CD4-positive, alpha-beta T cell (primary cell): Measurements from ENCODE around the gene FAM181A. TPM values are rescaled to one million over a fixed set of nuclear protein-coding genes. Genes with fewer than 3 reads are reported as not detected.

Source experiments
- ATAC-seq: fragments of 200-7000 bp; cut with Tn5 transposase; one replicate; pipeline ENCODE4 v1.10.0; 2022; ENCODE audit warnings: mild to moderate bottlenecking; ENCODE audit not compliant: poor library complexity
- CTCF ChIA-PET: fragments of 350-600 bp; sonication (Branson Sonifier 250); formaldehyde crosslinking; loops from one replicate; lab custom pipeline; 2021; ENCODE audit warnings: antibody characterized with exemption, inconsistent platforms; lab: Charles Lee
- POLR2A ChIA-PET: fragments of 350-600 bp; sonication (Branson Sonifier 250); formaldehyde crosslinking; loops from one replicate; lab custom pipeline; 2021; ENCODE audit warnings: antibody characterized with exemption, inconsistent platforms; lab: Charles Lee
- DNase-seq, 14 experiments: peaks; one replicate each; pipeline ENCODE4 v3.0.0-alpha.2; 2013 to 2020; ENCODE audit warnings: mixed read lengths in 2 of 14
- H3K27ac ChIP-seq, 2 donors: one replicate each; pipeline versions ENCODE4 v1.5.1 to v1.7.0; 2013; ENCODE audit warnings: low read length in 2 of 2, low read depth in 1 of 2, mild to moderate bottlenecking in 1 of 2
- H3K27me3 ChIP-seq, 2 experiments: 1 replicate in 1 of 2; 2 replicates in 1 of 2; pipeline versions ENCODE4 v1.6.1 to v1.7.0; 2013; ENCODE audit warnings: low read length in 2 of 2, control low read depth in 1 of 2, mild to moderate bottlenecking in 1 of 2, moderate library complexity in 1 of 2; ENCODE audit not compliant: insufficient read depth in 2 of 2, control insufficient read depth in 1 of 2
- H3K36me3 ChIP-seq: one replicate; pipeline ENCODE4 v1.6.1; 2013; ENCODE audit warnings: low read length, control low read depth; ENCODE audit not compliant: insufficient read depth
- H3K4me1 ChIP-seq: one replicate; pipeline ENCODE4 v1.6.1; 2013; ENCODE audit warnings: low read length, control low read depth; ENCODE audit not compliant: insufficient read depth
- H3K4me3 ChIP-seq: one replicate; pipeline ENCODE4 v1.5.1; 2013; ENCODE audit warnings: mild to moderate bottlenecking, low read length, moderate library complexity
- H3K9me3 ChIP-seq, 2 experiments: 1 replicate in 1 of 2; 2 replicates in 1 of 2; pipeline versions ENCODE4 v1.6.1 to v1.7.0; 2013; ENCODE audit warnings: low read length in 2 of 2, mild to moderate bottlenecking in 2 of 2, control low read depth in 1 of 2, moderate library complexity in 1 of 2; ENCODE audit not compliant: control insufficient read depth in 1 of 2, insufficient read depth in 1 of 2
- H3K27ac Mint-ChIP-seq: one replicate; pipeline ENCODE4 v1.8.0; 2020; ENCODE audit warnings: mixed read lengths
- H3K27me3 Mint-ChIP-seq: one replicate; pipeline ENCODE4 v1.8.0; 2021; ENCODE audit warnings: mixed read lengths
- H3K36me3 Mint-ChIP-seq: one replicate; pipeline ENCODE4 v1.8.0; 2021; ENCODE audit warnings: low read depth, mixed read lengths
- H3K4me1 Mint-ChIP-seq: one replicate; pipeline ENCODE4 v1.8.0; 2021; ENCODE audit warnings: low read depth, mixed read lengths
- H3K4me3 Mint-ChIP-seq: one replicate; pipeline ENCODE4 v1.8.0; 2020; ENCODE audit warnings: mild to moderate bottlenecking, mixed read lengths
- H3K9me3 Mint-ChIP-seq: one replicate; pipeline ENCODE4 v1.8.0; 2020; ENCODE audit warnings: mixed read lengths
- intact Hi-C, 2 experiments: fragments of 100-400 bp; cut with DNase I in 1 of 2; cut with micrococcal nuclease in 1 of 2; formaldehyde crosslinking; loops; one replicate each; pipeline versions ENCODE4 v1.15.1 to v1.9.0; 2023 to 2025; cut with DNase I, micrococcal nuclease
- total RNA-seq, 174 experiments: library from RNA in 2 of 174; stranded (reverse) in 2 of 174; gene quantifications; one replicate each; pipeline ENCODE4 v1.2.3 and lab custom pipeline; 2021 to 2026
- TF ChIP-seq, protein P1 (sequence below): fragments of 200-600 bp; IDR thresholded peaks from one replicate; pipeline ENCODE4 v1.8.0; 2022; ENCODE audit warnings: antibody characterized with exemption, mild to moderate bottlenecking

The FAM181A gene
- total RNA-seq, 2 experiments from 2014 or later: not detected

GRCh38 chr14:93971635-93972027 is 44.5 kb downstream of the FAM181A start:
- no peak for DNase-seq
- Mint-ChIP-seq H3K36me3 (peaks cover 2% of the 10 kb centered on the region), H3K27me3 (no peaks in the 10 kb centered on the region), H3K4me1 (peaks cover 43% of the 10 kb centered on the region), H3K9me3 (peaks cover 1% of the 10 kb centered on the region), H3K27ac (peak overlapping the region; percentile 28), H3K4me3 (peak overlapping the region; percentile 93)
- Histone ChIP-seq H3K4me3 (no peak overlapping the region), H3K9me3 (peaks cover 0 to 4% of the 10 kb centered on the region in 2 experiments), H3K36me3 (no peaks in the 10 kb centered on the region), H3K27ac (no peak overlapping the region), H3K4me1 (peaks cover 77% of the 10 kb centered on the region), H3K27me3 (no peaks in the 10 kb centered on the region)
- no peak for ATAC-seq
- ChIA-PET POLR2A (interaction anchor here (1.1 to 6.9 kb wide), 8 partner anchors 8 to 109 kb away, joined by 3 to 80 read pairs (median 4); partner anchors contain the start of gene DDX24), CTCF (interaction anchor here (1.0 to 10.3 kb wide), 6 partner anchors 11 to 158 kb away, joined by 3 to 163 read pairs (median 6); partner anchors contain the start of gene IFI27L2)
- TF ChIP-seq, protein P1, sequence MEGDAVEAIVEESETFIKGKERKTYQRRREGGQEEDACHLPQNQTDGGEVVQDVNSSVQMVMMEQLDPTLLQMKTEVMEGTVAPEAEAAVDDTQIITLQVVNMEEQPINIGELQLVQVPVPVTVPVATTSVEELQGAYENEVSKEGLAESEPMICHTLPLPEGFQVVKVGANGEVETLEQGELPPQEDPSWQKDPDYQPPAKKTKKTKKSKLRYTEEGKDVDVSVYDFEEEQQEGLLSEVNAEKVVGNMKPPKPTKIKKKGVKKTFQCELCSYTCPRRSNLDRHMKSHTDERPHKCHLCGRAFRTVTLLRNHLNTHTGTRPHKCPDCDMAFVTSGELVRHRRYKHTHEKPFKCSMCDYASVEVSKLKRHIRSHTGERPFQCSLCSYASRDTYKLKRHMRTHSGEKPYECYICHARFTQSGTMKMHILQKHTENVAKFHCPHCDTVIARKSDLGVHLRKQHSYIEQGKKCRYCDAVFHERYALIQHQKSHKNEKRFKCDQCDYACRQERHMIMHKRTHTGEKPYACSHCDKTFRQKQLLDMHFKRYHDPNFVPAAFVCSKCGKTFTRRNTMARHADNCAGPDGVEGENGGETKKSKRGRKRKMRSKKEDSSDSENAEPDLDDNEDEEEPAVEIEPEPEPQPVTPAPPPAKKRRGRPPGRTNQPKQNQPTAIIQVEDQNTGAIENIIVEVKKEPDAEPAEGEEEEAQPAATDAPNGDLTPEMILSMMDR: no peak
- intact Hi-C loops: loop anchor here (2.0 kb wide), 2 partner anchors 17 to 29 kb away; no protein-coding TSS in a partner anchor

DNA sequence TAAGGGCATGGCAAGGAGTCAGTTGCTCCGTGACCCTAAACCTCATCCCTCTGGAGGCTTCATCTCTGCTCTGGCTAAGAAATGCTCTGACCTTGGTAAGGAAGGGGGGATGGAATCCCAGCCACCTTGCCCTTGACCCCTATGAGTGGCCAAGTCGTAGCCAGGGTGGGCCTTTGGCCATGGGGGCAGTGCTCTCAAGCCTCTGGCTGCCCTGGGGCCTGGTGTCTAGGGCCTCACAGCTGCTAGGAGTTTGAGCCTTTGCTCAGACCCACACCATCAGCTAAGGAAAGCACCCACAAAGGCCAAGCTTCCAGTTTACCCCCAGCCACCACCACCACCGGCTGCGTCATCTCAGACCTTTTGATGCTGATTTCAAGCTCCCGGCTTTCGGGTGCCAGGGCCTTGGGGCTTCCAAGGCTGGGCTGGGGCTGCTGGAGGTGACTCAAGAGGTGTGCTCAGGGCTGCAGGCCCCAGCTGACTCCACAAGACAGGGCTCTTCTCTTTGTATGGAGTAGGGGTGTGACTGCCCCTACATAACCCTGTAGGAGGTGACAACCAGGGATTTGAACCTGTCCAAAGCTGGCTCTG is 45.6 kb downstream of the FAM181A start:
- peaks cover 4% of the 10 kb centered on the region for H3K9me3 Mint-ChIP-seq
- Histone ChIP-seq H3K27ac (no peak overlapping the region), H3K4me1 (peaks cover 77% of the 10 kb centered on the region), H3K36me3 (no peaks in the 10 kb centered on the region), H3K9me3 (peaks cover 7 to 13% of the 10 kb centered on the region in 2 experiments), H3K4me3 (no peak overlapping the region), H3K27me3 (no peaks in the 10 kb centered on the region)
- peaks cover 54% of the 10 kb centered on the region for H3K4me1 Mint-ChIP-seq
- DNase-seq (no peak), ATAC-seq (no peak)
- H3K4me3 Mint-ChIP-seq: peak overlapping the region; percentile 39
- ChIA-PET POLR2A (interaction anchor here (6.9 kb wide), 1 partner anchor 34 kb away, joined by 80 read pairs; no protein-coding TSS in a partner anchor), CTCF (interaction anchor here (10.3 kb wide), 1 partner anchor 32 kb away, joined by 163 read pairs; no protein-coding TSS in a partner anchor)
- H3K27ac Mint-ChIP-seq: no peak overlapping the region
- no peaks in the 10 kb centered on the region for H3K27me3 Mint-ChIP-seq
- peaks cover 5% of the 10 kb centered on the region for H3K36me3 Mint-ChIP-seq
- intact Hi-C loops: no loop called here
- TF ChIP-seq, protein P1: no peak

DNA sequence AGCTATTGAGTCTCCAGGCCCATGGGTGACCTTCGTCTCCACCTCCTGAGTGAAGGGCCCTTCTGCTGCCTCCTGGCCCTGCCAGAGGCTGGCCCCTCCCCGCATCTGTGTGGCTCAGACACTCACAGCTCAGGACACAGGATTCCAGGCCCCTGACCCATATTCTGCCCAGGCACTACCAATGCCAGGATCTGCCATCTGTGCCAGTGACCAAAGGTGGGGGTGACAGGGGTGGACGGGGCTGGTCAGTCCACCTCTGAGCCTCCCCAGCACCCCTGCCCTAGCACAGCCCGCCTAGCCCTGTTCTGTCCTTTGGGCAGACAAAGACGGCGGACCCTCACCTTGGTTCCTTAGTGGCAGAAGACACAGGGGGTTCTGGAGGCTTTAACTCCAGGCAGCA is 46.5 kb downstream of the FAM181A start:
- ChIA-PET CTCF (interaction anchor here (10.3 kb wide), 1 partner anchor 33 kb away, joined by 163 read pairs; no protein-coding TSS in a partner anchor), POLR2A (interaction anchor here (6.9 kb wide), 1 partner anchor 35 kb away, joined by 80 read pairs; no protein-coding TSS in a partner anchor)
- ATAC-seq: no peak
- Histone ChIP-seq H3K4me3 (no peak overlapping the region), H3K9me3 (peaks cover 12 to 19% of the 10 kb centered on the region in 2 experiments), H3K27me3 (no peaks in the 10 kb centered on the region), H3K4me1 (peaks cover 83% of the 10 kb centered on the region), H3K27ac (no peak overlapping the region), H3K36me3 (no peaks in the 10 kb centered on the region)
- no peak for DNase-seq
- intact Hi-C loops: no loop called here
- H3K36me3 Mint-ChIP-seq: peaks cover 9% of the 10 kb centered on the region
- H3K9me3 Mint-ChIP-seq: peaks cover 7% of the 10 kb centered on the region
- no peaks in the 10 kb centered on the region for H3K27me3 Mint-ChIP-seq
- H3K4me1 Mint-ChIP-seq: peaks cover 63% of the 10 kb centered on the region
- H3K4me3 Mint-ChIP-seq: no peak overlapping the region
- TF ChIP-seq, protein P1: no peak
- H3K27ac Mint-ChIP-seq: no peak overlapping the region
